PC-3 (cell line): ENCODE results near the gene CASP12. TPM values are rescaled to one million over a fixed set of nuclear protein-coding genes. Genes with fewer than 3 reads are reported as not detected.

Source experiments
- ATAC-seq: fragments of 200-7000 bp; cut with Tn5 transposase; 2 replicates; pipeline ENCODE4 v1.9.1; 2020; ENCODE audit warnings: mild to moderate bottlenecking, moderate library complexity
- BruUV-seq: library from RNA; stranded (reverse); fragments of 400-500 nt; replicated peaks from 2 replicates; lab custom pipeline; 2021; lab: Mats Ljungman, UMichigan
- CTCF ChIA-PET: fragments of 300-600 bp; sonication (Branson Sonifier 250); formaldehyde crosslinking; loops from one replicate; lab custom pipeline; 2022; ENCODE audit warnings: antibody characterized with exemption; lab: Charles Lee
- POLR2A ChIA-PET: fragments of 300-600 bp; sonication (Branson Sonifier 250); formaldehyde crosslinking; loops from one replicate; lab custom pipeline; 2022; ENCODE audit warnings: antibody characterized with exemption; ENCODE audit not compliant: unreplicated experiment; lab: Charles Lee
- DNase-seq: peaks from one replicate; pipeline ENCODE4 v3.0.0-alpha.2; 2015
- H2AFZ ChIP-seq: fragments of 300-600 bp; sonication (generic); 2 replicates; pipeline ENCODE4 v1.6.0; 2016; ENCODE audit warnings: antibody characterized with exemption, low read length
- H3F3A ChIP-seq: fragments of 300-600 bp; sonication (generic); one replicate; pipeline ENCODE4 v1.6.0; 2017; ENCODE audit warnings: antibody characterized with exemption, low read length, control low read depth, mild to moderate bottlenecking; ENCODE audit not compliant: unreplicated experiment
- H3K27ac ChIP-seq: fragments of 300-600 bp; sonication (generic); 2 replicates; pipeline ENCODE4 v1.5.1; 2016; ENCODE audit warnings: mild to moderate bottlenecking, low read length
- H3K27me3 ChIP-seq: fragments of 300-600 bp; sonication (generic); 2 replicates; pipeline ENCODE4 v1.6.1; 2016; ENCODE audit warnings: low read length, mixed read lengths
- H3K36me3 ChIP-seq: fragments of 300-600 bp; sonication (generic); 2 replicates; pipeline ENCODE4 v1.6.1; 2016; ENCODE audit warnings: low read depth, mixed run types, low read length, mixed read lengths
- H3K4me1 ChIP-seq: fragments of 300-600 bp; sonication (generic); 2 replicates; pipeline ENCODE4 v1.5.1; 2016; ENCODE audit warnings: low read length; ENCODE audit not compliant: insufficient read depth
- H3K4me2 ChIP-seq: fragments of 300-600 bp; sonication (generic); 2 replicates; pipeline ENCODE4 v1.6.0; 2016; ENCODE audit warnings: low read length
- H3K4me3 ChIP-seq: fragments of 300-600 bp; sonication (generic); 2 replicates; pipeline ENCODE4 v1.5.1; 2016; ENCODE audit warnings: mild to moderate bottlenecking, low read length, mixed read lengths
- H3K79me2 ChIP-seq: fragments of 300-600 bp; sonication (generic); 2 replicates; pipeline ENCODE4 v1.6.1; 2017; ENCODE audit warnings: low read length, mixed read lengths
- H3K9ac ChIP-seq: fragments of 300-600 bp; sonication (generic); 2 replicates; pipeline ENCODE4 v1.6.0; 2016; ENCODE audit warnings: mild to moderate bottlenecking, low read length
- H3K9me2 ChIP-seq: fragments of 300-600 bp; sonication (generic); replicated peaks from 2 replicates; pipeline ENCODE4 v1.6.1; 2016; ENCODE audit warnings: mixed run types, low read length, mixed read lengths
- H3K9me3 ChIP-seq: fragments of 300-600 bp; sonication (generic); 2 replicates; pipeline ENCODE4 v1.6.1; 2016; ENCODE audit warnings: low read length, mixed read lengths
- H4K20me1 ChIP-seq: fragments of 300-600 bp; sonication (generic); 2 replicates; pipeline ENCODE4 v1.6.1; 2016; ENCODE audit warnings: low read length, mixed read lengths
- EZH2 ChIP-seq: fragments of 300-600 bp; sonication (generic); IDR thresholded peaks from one replicate; pipeline ENCODE4 v1.6.1; 2017; ENCODE audit warnings: antibody characterized with exemption, mild to moderate bottlenecking, low read length; ENCODE audit not compliant: unreplicated experiment
- EZH2phosphoT487 ChIP-seq: fragments of 300-600 bp; sonication (generic); IDR thresholded peaks from 2 replicates; pipeline ENCODE4 v1.6.1; 2018; ENCODE audit warnings: mild to moderate bottlenecking, antibody characterized with exemption, low read length, borderline replicate concordance
- intact Hi-C: fragments of 100-400 bp; cut with micrococcal nuclease; formaldehyde crosslinking; loops from 2 replicates; pipeline ENCODE4 v1.9.0; 2023
- total RNA-seq: library from RNA; depleted of rRNA; stranded (reverse); fragments of >200 nt; gene quantifications from 2 replicates; pipeline ENCODE4 v1.2.3, GENCODE V29; 2014
- TF ChIP-seq, protein P1 (sequence below): fragments of 300-600 bp; sonication (generic); conservative IDR thresholded peaks from 2 replicates; pipeline ENCODE4 v1.5.1; 2017; ENCODE audit warnings: antibody characterized with exemption, low read depth, mild to moderate bottlenecking, low read length

Gene CASP12
- total RNA-seq, 1 experiment from 2014 or later, result not detected

- H3K9me2 ChIP-seq, result no peaks in the 10 kb centered on the region
- H4K20me1 ChIP-seq, result no peaks in the 10 kb centered on the region
- H3K79me2 ChIP-seq, result no peaks in the 10 kb centered on the region
- no TSS peak for BruUV-seq
- ChIA-PET CTCF (no interaction called here), POLR2A (no interaction called here)
- H3K9me3 ChIP-seq, result no peaks in the 10 kb centered on the region
- no peaks in the 10 kb centered on the region for H3K27me3 ChIP-seq
- no peak overlapping the region for H3K27ac ChIP-seq
- H3K4me1 ChIP-seq, result peaks cover 9% of the 10 kb centered on the region; the same call in 1 of the 2 replicates
- H3K4me3 ChIP-seq, result no peak overlapping the region
- no peaks in the 10 kb centered on the region for H3K36me3 ChIP-seq
- no peak for ATAC-seq
- TF ChIP-seq, protein P1, sequence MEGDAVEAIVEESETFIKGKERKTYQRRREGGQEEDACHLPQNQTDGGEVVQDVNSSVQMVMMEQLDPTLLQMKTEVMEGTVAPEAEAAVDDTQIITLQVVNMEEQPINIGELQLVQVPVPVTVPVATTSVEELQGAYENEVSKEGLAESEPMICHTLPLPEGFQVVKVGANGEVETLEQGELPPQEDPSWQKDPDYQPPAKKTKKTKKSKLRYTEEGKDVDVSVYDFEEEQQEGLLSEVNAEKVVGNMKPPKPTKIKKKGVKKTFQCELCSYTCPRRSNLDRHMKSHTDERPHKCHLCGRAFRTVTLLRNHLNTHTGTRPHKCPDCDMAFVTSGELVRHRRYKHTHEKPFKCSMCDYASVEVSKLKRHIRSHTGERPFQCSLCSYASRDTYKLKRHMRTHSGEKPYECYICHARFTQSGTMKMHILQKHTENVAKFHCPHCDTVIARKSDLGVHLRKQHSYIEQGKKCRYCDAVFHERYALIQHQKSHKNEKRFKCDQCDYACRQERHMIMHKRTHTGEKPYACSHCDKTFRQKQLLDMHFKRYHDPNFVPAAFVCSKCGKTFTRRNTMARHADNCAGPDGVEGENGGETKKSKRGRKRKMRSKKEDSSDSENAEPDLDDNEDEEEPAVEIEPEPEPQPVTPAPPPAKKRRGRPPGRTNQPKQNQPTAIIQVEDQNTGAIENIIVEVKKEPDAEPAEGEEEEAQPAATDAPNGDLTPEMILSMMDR, result no peak
- TF ChIP-seq EZH2 (no peak), EZH2phosphoT487 (no peak)
- H2AFZ ChIP-seq, result no peak overlapping the region
- no peaks in the 10 kb centered on the region for H3F3A ChIP-seq
- H3K4me2 ChIP-seq, result no peak overlapping the region
- DNase-seq, result no peak
- no peak overlapping the region for H3K9ac ChIP-seq
- intact Hi-C loops, result loop anchor here (5.0 kb wide), 1 partner anchor 74 kb away; no protein-coding TSS in a partner anchor
These were observed 18.2 kb upstream of the CASP12 start for GRCh38 chr11:104916442-104916841.

GRCh38 chr11:104912102-104912501 lies 13.8 kb upstream of the CASP12 start:
- Histone ChIP-seq H3K9me2 (0 out of 2 replicates have a peak, but pooled peaks cover 4% of the 10 kb centered on the region), H3F3A (no peaks in the 10 kb centered on the region), H3K9me3 (no peaks in the 10 kb centered on the region), H3K4me3 (no peak overlapping the region), H3K27me3 (no peaks in the 10 kb centered on the region), H4K20me1 (no peaks in the 10 kb centered on the region), H2AFZ (no peak overlapping the region), H3K9ac (no peak overlapping the region), H3K27ac (no peak overlapping the region), H3K4me1 (no peaks in the 10 kb centered on the region), H3K79me2 (no peaks in the 10 kb centered on the region), H3K36me3 (no peaks in the 10 kb centered on the region), H3K4me2 (no peak overlapping the region)
- DNase-seq (no peak), ATAC-seq (no peak)
- TF ChIP-seq, protein P1, result no peak
- no TSS peak for BruUV-seq
- POLR2A ChIA-PET, result no interaction called here
- CTCF ChIA-PET, result no interaction called here
- intact Hi-C loops, result no loop called here

- Histone ChIP-seq H3K27ac (no peak overlapping the region), H3K4me2 (no peak overlapping the region), H3K9ac (no peak overlapping the region), H3K36me3 (no peaks in the 10 kb centered on the region), H4K20me1 (no peaks in the 10 kb centered on the region), H3K79me2 (no peaks in the 10 kb centered on the region), H3K9me2 (0 out of 2 replicates have a peak, but pooled peaks cover 4% of the 10 kb centered on the region), H2AFZ (no peak overlapping the region), H3F3A (no peaks in the 10 kb centered on the region), H3K9me3 (no peaks in the 10 kb centered on the region), H3K27me3 (no peaks in the 10 kb centered on the region), H3K4me3 (no peak overlapping the region), H3K4me1 (no peaks in the 10 kb centered on the region)
- intact Hi-C loops, result no loop called here
- CTCF ChIA-PET, result no interaction called here
- POLR2A ChIA-PET, result no interaction called here
- DNase-seq, result no peak
- TF ChIP-seq, protein P1, result no peak
- no peak for ATAC-seq
- no TSS peak for BruUV-seq
These were observed 9.9 kb upstream of the CASP12 start for GRCh38 chr11:104908186-104908531.
